Right lung (tissue), 5 donors: Measurements from ENCODE around the gene C1QA. TPM values are rescaled to one million over a fixed set of nuclear protein-coding genes. Genes with fewer than 3 reads are reported as not detected.

Experiments used
- DNase-seq, 2 donors: peaks; one replicate each; pipeline ENCODE4 v3.0.0-alpha.2; 2013
- polyA plus RNA-seq, 5 donors: library from polyadenylated mRNA; unstranded; fragments of 120-200 nt; gene quantifications; one replicate each; pipeline versions ENCODE4 v1.2.1 to v1.2.3, GENCODE V29; 2013; ENCODE audit warnings: inconsistent platforms in 1 of 5, low replicate concordance in 1 of 5; ENCODE audit not compliant: insufficient read length in 5 of 5, insufficient read depth in 1 of 5

Gene C1QA
- polyA plus RNA-seq, 5 donors, result 20.3 to 25.9 (median 23.0) TPM

DNA sequence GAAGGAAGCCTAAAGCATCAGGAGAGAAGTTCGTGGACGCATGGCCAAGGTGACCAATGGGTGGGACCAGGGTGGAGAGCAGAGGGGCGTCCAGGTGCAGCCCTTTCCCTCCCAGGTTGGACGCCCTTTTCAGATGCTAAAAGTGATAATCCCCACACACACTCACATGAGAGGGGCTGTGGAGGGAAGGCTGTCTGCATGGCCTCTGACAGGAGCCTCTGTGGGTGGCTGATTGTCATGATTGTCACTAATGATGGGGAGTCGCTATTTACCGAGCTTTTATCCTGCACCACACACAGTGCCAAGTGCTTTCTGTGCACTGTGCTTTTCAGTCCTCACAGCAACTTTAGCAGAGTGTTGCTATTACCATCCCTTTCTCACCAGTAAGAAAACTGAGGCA, 27.1 kb upstream of the C1QA start:
- DNase-seq, result no peak

DNA sequence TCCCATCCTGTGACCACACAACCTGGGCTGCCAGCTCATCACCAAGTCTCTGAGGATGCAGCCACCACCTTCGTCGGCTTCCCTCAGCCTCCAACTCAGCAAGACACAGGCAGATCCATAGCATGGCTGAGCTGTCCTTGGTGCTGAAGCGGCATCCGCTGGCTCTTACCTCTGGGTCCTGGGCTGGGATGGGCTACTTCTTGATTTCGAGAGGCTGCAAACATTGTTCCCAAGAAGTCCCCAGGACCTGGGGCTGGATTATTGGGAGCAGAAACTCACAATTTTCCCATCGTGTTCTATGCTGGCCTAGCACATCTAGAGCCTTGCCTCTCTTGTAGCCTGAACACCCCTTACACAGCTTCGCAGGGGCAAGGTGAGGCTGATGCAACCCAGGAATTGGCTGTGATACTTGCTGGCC, 24.9 kb upstream of the C1QA start:
- DNase-seq, result peak; percentile 42 to 65

DNA sequence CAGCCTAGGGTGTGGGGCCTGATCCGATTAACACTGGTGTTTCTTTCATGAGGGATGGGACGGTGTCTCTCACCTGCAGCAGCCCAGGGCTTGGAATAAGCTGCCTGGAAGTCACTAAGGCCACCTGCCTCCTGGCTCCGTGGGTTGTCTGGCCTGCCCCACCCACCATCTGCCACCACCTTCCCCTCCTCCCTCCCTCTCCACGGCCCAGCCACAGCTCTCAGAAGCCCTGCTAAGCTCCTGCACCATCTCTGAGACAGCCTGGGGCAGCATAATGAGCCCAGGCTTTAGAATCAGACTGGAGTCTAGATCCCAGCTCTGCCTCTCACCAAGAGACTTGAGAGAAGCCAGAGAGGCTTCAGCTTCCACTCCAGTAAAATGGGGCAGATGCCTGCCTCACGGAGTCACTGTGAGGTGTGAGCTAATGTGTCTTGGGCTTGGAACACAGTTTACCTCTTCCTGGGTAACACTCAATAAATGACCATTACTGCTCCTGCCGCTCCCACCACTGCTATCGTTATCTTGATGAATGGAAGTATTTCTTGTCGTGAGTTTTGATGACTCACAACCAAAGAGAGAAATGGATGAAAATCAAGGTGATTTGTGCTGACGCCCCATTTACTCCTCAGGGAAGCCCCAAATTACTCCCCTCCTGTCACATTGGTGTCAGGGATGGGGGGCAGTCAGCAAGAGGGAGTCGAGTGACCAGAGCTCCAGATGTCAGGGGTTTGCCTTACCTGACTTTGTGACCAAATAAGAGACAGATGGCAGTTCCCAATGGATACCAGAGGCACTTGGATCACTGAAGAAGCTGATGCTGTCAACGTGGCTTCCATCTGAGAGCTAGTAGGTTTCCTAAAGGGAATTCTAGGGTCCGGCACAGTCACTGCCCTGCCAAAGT, 23.5 kb upstream of the C1QA start:
- DNase-seq, result no peak

DNA sequence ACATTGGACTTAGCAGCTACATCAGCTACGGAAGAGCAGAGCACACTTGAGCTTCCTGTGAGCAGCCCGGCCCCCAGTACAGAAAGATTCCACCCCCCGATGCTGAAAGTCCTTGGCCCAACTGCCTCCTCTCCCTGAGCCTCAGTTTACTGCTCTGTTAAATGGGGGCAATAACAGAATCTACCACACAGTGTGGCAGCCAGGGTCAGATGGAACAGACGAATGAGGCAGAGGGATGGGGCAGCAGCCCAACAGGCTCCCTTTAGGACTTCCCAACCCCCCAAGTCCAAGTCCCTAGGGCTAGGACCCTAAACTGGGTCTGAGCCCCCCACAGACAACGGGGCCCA, 22.9 kb upstream of the C1QA start:
- DNase-seq, result no peak

DNA sequence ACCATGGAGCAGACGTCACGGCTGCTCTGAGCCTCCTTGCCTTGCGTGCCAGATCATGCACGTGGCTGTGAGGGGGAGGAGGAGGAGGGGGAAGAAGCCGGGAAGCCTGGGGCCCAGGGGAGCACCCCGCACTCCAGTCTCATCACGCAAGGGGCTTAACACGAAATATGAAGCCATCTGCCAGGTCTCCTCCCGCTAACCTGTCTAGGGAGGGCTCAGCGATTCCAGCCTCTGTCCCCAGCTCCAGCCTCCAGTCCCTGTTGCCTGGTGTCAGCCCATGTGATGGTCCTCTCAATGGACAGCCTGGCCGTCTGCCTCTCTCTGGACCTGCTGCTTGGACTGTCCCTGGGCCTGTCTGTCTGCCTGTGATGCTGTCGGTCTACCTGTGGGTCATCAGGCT, 22.5 kb upstream of the C1QA start:
- DNase-seq, result no peak

DNA sequence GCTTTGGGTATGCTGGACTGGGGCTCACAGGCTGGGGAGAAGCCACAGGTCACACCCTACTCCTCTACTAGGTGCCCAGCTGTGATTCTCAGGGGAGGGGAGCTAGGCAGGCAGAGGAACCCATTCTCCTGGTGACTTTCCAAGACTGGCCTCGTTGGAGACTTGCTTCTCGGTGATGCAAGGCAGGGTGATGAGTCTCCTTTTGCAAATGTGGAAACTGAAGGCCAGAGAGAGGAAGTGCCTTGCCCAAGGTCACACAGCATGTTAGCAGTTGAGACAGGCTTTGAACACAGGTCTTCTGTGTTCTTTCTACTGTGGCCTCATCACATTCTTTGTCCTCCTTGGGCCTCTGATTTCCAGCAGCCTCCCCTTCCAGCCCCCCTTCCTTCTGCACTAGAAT, 20.5 kb upstream of the C1QA start:
- no peak for DNase-seq

DNA sequence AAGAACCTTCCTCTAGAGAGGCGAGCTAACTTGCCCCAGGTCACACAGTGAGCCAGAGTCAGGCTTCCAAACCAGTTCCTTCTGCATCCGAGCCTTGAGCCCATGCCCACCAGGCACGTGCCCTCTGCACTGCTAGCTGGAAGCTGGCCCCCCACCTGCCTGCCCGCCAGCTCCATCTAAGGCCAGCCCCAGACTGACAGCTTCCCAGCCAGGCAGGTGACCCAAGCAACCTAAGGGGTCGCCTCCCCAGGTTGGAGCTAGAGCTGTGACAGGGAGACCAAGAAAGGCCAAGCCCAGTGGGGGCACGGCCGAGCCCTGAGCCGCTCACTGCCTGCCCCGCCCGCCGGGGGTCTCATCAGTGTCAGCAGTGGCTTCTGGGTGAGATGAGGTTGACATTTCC, 19.9 kb upstream of the C1QA start:
- DNase-seq, result no peak

DNA sequence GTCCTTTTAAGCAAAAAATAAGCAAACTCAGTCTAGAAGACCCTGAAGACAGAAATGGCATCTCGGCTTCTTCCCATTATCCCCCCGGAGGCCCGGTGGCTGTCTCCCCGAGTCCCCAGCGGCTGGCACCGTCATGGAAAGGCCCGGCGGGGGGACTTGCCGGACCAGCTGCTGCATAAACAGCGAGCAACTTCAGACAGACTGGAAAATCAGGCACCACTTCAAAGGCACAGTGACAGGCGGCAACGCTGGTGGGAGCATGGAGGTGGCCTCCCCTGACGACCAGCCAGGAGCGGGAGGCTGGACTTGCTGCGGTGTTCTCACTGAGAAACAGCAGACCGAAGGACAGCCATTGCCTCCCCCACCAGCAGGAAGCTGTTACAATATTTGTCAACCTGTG, 18.4 kb upstream of the C1QA start:
- no peak for DNase-seq

DNA sequence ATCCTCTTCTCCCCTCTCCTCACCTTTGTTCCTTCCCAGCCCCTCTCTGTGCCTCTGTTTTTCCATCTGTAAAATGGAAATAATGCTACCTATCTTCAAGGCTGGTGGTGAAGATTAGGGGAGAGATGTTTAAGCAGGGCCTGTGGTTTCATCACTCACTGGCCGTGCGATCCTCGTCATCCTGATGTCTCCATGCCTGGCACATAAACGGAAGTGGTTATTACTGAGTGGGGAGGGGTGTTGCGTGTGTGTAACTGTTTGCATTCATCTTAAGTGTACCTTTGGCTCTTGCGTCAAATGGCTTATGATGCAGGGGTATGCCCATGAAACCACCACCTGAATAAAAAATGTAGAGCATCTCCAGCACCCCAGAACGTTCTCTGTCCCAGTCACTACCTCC, 17.2 kb upstream of the C1QA start:
- DNase-seq, result no peak

DNA sequence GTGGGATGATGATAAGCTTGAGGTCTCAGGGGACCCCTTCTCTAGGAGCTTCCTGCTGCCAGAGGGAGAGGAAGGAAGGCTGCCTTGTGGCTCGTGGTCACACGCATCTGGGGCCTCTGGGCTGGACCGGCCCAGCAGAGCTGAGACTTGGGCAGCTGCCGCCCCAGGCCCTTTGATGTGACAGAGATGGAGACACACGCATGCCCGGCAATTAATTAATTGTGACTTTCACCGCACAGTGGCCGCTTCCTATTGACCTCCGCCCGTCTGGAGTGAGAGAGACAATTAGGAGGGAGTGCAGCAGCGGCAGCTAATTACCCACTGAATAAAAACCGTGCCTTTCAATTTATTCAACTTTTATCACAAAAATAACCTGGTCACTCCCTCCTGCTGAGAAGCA, 16.6 kb upstream of the C1QA start:
- no peak for DNase-seq

DNA sequence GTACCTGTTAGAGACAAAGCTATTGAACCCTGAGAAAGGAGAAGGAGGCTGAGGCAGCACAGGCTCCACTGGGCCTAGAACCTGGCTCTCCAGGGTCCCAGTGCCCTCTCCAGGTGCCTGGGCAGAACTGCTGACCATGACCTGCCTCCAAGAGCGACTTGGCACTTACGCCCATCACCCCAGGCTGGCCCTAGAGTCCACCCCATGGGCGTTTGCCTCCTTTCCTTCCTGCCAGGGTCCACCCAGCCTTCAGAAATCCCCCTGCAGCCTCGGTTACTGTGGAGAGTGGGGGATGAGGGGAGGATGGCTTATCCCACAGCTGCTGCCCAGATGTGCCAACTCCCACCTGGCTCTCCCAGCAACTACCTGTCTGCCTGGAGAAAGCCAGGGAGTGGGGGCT, 14.7 kb upstream of the C1QA start:
- DNase-seq, result no peak

DNA sequence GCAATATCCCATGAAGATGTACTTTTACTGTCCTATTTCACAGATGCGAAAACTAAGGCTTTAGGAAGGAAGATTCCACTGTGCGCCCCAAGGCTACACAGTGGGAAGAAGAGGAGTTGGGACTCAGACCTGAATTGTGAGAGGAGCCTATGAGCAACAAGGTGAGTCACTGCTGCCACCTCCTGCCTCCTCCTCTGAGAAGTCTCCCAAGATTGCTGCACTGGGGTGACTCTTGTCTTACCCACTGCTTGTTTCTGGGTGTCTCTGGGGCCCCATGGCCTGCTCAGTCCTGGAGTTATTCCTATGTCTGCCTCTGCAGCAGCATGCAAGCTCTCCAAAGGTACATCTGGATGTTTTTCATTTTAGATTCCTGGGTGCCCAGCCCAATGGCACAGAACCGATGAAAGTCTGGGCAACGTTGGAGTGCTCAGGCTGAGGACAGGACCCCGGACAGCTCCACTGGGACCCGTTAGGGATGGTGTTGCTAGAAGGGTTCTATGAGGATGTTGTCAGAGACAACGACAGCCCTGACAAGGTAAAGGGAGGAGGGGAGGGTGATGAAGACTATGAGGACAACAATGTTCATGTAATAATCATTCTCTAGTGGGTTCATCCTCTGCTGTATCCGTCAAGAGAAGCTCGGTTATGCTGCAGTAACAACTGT, 11.0 kb upstream of the C1QA start:
- DNase-seq, result no peak

DNA sequence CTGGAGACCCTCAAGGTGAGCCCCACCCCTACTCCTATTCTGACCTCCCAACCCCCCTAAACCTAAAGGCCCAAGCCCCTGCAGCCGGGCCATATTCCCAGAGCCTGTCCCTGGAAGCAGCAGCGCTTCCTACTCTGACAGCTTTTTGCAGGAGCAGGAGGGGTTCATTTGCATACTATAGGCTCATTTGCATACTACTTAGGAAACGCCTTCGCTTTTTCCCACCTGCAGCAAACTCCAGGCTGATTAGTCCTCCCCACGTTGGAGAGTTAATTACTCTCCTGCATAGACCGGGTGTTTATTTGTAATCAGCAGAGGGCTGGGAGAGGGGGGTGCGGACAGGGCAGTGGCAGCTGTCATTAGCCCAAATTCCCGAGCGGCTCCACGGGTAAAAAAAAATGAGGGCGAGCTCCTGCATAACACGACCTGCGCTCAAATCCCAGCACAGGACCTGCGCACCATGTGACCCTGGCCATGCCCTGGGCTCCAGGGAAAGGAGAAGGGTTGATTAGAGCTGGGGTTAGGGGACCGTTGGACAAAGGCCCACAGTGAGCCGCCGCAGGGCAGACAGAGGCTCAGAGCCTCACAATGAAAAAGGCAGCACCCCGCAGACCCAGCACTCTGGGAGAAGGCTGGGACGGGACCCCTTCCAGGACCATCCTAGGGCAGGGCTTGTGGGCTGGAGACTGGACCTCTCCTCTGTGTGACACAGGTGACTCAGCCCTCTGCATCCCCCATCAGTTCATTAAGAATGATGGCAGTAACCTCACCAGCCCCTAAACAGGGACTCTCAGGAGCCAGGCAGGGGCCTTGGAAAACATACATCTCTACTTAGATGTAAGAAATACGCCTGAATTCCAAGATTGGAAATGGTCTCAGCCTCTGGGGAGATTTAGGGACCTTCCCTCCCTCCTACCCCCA, 9.9 kb upstream of the C1QA start:
- no peak for DNase-seq

DNA sequence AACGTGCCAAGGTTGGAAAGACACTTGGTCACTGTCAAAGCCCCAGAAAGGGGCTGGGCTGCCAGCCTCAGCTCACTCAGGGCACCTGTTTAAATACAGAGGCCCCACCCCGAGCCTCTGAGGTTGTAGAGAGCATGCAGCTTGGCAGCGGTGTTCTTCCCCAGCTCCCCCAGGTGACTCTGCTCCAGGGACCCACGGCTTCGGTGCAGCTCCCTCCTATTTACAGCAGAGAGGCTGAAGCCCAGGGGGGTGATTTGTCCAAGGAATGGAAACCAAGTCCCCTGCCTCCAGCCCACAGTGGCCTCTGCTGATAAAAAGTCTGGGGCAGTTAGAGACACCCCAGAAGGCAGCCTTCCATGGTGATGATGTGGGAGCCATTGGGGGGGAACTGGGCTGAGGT, 9.1 kb upstream of the C1QA start:
- DNase-seq, result no peak

DNA sequence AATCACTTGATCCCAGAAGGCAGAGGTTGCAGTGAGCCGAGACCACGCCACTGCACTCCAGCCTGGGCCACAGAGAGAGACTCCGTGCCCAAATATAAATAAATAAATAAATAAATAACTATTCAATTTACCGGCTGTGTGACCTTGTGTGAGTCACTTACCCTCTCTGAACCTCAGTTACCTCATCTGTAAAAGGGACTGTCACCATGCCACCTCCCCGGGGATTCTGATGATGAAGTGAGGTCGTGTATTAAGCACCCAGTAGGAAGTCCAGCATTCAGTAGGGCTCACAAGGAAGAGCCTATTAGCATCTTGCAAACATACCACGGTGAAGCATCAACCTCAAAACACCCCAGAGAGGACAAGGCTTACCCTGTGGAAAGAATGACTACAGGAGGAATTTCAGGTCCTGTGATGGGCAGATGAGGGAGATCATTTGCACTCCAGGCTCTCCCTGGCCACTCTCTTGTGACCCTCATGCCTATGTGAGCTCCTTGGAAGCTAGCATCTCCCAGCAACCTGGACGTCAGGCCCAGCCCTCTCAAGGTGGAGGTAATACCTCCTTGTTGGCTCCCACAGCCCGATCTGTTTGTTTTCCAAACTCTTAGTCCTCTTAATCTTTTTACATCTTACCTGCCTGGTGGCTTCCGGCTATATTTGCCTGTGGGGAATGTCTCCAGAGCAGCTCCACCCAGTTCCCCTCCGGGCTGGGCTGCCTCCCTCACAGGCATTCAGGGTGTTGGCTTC, 7.6 kb upstream of the C1QA start:
- DNase-seq, result no peak

DNA sequence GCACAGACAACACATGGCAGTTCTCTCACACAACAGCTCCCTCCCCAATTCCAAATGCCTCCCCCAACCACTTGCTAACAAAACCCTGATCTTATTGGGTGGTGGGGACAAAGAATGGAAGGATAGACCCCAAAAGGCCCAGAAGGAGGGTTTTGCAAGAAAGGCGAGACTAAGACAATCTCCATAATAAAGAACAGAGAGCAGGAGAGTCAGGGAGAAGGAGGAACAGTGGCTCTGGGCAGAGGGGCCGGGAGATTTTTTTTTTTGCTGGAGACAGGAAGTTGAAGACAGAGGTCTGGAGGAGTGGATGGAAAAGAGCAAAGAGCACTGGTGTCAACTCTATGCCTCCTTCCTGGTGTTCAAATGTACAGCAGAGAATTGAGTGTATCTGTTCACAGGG, 6.5 kb upstream of the C1QA start:
- DNase-seq, result no peak

DNA sequence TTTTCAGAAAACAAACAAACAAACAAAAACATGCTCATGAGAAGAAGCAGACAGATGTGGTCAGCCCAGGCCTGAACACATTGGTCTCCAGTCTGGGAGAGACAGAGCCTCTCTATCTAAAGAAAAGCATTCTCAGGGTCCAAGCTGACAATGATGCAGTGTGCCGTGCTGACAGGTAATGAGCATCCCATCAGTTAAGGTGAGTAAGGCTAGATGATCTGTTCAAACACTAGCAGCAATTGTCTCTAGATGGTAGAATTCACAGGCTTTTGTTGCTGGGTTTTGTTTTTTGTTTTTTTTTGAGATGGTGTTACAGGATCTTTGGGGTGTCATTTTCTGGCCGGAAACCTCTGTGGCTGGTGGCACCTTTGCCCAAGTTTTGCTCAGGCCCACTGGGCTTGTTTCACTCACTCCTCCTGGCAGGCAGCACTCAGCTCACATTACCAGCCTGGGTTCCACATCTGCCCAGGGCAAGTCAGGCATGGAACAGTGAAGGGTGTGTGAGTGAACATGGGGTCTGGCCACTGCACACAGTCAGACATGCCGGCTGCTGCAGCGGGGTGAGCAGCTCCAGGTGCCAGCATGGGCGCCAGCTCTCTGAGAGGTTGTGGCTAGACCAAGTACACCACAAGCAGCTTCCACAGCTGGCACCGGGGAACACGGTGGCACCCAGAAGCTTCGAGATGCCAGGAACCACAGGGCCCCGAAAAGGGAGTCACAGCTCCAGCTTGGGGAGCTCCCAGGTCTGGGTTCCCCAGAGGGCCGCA, 2.5 kb upstream of the C1QA start:
- DNase-seq, result no peak

DNA sequence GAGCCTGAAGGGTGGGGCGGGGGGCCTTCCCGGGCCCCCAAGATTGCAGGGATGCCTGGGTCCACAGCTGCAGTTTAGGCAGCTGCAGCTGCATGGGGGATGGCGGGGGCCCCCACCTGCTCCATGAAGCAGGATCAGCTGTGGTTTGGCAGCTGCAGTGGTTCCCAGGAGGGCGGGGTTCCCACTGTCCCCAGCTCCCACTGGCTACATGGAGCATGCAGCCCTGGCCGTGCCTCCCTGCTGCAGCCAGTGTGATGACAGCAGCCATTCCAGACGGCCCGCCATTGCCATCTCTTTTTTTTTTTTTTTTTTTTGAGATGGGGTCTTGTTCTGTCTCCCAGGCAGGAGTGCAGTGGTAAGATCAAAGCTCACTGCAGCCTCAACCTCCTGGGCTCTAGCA, 992 bp upstream of the C1QA start:
- DNase-seq, result no peak

DNA sequence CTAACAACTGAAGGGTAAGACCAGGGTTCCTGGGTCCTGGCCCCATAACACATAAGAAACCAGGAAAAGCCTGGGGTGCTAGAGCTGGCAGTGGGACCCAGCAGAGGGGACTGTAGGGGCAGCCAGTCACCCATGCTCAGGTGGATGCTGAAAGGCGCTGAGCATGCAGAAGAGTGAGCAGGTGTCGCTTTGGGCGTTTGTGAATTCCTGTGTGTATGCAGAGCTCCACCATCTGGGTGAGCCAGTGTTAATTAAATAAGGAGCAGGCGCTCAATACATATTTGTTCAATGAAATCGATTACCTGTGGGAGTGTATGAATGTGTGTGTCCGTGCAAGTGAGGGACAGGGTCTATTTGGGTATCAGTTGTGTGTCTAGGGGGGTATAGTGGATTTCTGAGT, 499 bp downstream of the C1QA start:
- no peak for DNase-seq

DNA sequence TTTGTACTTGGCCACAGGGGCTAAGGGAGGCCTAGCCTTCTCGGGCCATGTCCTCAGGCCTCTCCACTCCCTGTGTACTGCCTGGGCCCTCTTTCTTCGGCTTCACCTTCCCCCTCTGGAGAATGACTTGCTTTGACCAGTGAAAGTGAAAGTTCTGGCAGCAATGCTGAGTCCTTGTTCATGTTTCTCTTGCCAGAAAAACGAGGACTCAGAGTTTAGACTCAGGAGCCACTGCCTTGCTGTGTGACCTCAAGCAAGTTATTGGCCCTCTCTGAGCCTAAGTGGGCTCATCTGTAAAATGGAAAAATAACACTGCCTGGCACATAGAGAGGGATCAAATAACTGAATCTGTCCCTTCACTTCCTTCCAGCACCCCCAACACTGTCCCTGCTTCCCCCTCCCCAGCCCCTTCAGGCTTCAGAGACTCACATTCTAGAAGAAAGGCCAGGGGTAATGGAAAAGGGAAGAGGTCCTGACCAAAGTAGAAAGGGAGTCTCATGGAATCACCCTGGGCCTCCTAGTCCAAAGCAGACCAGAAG, 1.5 kb downstream of the C1QA start:
- no peak for DNase-seq
